AG04449 (cell line): ENCODE data around the gene MRC2.
"Not testable (repeated sequence)": the region's sequence is repeated elsewhere in the genome, so short reads cannot be mapped to it uniquely, and the experiment has no call there.

Source experiments
- CTCF ChIA-PET: fragments of 350-600 bp; formaldehyde crosslinking; extraction: SDS; loops from one replicate; lab custom pipeline; 2021; ENCODE audit warnings: antibody characterized with exemption; lab: Yijun Ruan, JAX
- POLR2A ChIA-PET: fragments of 400-600, 350-600 bp; formaldehyde crosslinking; extraction: SDS; loops from one replicate; lab custom pipeline; 2020; ENCODE audit warnings: antibody characterized with exemption, inconsistent platforms; lab: Yijun Ruan, JAX
- DNase-seq: peaks from one replicate; pipeline ENCODE4 v3.0.0-alpha.2; 2010; ENCODE audit warnings: low read depth, low spot score
- H3K4me3 ChIP-seq: 2 replicates; pipeline ENCODE4 v1.5.1; 2011; ENCODE audit warnings: low read depth, mild to moderate bottlenecking, control low read depth, low read length
- TF ChIP-seq, protein P1 (sequence below): IDR thresholded peaks from one replicate; pipeline ENCODE4 v1.5.1; 2011; ENCODE audit warnings: mild to moderate bottlenecking, moderate library complexity, low read length, control low read depth, inconsistent platforms; ENCODE audit not compliant: insufficient read depth; ENCODE audit errors: missing control alignments

MRC2 gene

DNA sequence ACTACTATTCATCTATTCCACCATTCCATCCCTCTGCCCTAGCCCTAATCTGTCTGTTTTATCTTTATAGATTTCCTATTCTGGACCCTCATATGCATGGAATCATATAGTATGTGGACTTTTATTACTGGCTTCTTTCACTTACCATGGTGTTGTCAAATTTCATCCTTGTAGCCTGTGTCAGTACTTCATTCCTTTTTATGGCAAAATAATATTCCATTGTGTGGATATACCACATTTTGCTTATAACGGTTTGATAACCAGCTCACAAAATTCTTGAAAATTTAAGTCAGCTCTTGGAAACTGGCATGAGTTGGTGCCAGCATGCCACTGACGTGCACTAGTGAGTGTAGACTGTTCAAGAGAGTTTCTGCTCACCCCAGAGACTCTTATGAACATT, 30.3 kb upstream of the MRC2 start:
- no peak overlapping the region for H3K4me3 ChIP-seq
- CTCF ChIA-PET = interaction anchor here (1.1 kb wide), 1 partner anchor 44 kb away, joined by 3 read pairs; no protein-coding TSS in a partner anchor
- POLR2A ChIA-PET = no interaction called here
- DNase-seq = no peak
- TF ChIP-seq, protein P1, sequence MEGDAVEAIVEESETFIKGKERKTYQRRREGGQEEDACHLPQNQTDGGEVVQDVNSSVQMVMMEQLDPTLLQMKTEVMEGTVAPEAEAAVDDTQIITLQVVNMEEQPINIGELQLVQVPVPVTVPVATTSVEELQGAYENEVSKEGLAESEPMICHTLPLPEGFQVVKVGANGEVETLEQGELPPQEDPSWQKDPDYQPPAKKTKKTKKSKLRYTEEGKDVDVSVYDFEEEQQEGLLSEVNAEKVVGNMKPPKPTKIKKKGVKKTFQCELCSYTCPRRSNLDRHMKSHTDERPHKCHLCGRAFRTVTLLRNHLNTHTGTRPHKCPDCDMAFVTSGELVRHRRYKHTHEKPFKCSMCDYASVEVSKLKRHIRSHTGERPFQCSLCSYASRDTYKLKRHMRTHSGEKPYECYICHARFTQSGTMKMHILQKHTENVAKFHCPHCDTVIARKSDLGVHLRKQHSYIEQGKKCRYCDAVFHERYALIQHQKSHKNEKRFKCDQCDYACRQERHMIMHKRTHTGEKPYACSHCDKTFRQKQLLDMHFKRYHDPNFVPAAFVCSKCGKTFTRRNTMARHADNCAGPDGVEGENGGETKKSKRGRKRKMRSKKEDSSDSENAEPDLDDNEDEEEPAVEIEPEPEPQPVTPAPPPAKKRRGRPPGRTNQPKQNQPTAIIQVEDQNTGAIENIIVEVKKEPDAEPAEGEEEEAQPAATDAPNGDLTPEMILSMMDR = no peak

DNA sequence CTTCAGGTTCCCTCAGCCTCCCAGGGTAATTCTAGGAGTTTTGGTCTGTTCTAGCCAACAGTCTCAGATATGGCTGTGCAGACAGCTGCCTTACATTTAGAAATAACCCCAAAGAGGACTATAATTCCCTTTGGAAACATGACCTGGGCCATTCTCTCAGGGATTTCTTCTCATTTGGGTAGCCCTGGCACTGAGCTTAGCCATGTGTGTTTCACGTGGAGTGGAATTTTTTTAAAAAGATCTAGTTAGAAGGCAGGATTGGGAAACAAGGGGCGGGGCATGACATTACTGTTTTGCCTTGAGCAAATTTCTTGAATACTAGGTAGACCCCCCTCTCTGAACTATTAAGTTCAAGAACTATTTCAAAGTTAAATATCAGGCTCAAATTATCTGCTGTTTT, 29.6 kb upstream of the MRC2 start:
- no peak overlapping the region for H3K4me3 ChIP-seq
- DNase-seq = no peak
- ChIA-PET CTCF (no interaction called here), POLR2A (no interaction called here)
- TF ChIP-seq, protein P1 = no peak

DNA sequence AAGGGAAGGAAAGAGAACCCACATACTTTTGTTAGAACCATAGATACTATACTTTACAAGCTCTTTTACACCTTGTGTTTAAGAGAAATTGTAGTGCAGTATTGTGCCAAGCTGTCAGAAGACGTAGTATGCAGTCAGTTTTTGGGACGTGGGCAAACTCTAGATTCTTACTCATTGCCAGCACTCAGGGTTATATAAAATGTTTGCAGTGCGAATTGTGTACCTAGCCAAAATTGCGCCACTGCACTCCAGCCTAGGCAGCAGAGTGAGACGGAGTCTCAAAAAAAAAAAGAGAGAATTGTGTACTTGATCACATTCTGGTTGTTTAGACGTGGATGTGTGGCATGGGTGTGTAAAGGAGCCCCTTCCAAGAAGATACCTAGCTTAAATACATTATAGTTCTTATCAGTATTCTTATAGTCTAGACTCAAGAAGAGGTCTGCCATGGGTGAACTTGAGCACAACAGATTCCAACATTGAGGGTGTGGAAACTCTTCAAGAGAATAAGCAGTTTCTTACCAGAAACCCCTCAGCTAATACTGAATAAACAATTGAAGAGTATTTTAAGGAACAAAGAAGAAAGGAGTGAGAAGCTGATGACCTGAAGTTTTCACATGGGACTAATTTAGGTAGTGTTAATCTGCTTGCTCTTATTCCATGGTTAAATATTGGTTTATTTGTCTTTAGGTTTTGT, 27.4 kb upstream of the MRC2 start:
- POLR2A ChIA-PET = no interaction called here
- CTCF ChIA-PET = interaction anchor here (1.1 kb wide), 1 partner anchor 15 kb away, joined by 3 read pairs; no protein-coding TSS in a partner anchor
- TF ChIP-seq, protein P1 = no peak
- H3K4me3 ChIP-seq = no peak overlapping the region
- no peak for DNase-seq

DNA sequence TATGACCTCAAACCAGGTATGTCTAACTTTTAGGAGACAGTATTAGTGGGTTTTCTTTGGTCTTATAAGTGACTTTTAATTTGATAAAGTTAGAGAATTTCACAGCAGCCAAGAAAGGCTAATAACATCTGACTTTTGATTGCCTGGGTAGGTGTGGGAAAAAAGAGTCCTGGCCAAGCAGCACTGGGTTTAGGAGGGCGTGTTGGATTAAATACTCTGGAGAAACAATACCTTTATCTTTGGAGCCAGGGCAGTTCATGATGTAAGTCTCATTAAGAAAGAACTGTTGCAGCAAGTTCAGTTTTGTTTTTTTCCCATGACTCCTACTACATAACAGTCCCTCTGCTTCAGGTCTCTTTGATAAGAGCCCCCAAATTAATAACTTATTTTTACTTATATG, 26.7 kb upstream of the MRC2 start:
- ChIA-PET POLR2A (no interaction called here), CTCF (interaction anchor here (1.1 to 1.2 kb wide), 2 partner anchors 13 to 16 kb away, joined by 3 to 4 read pairs; no protein-coding TSS in a partner anchor)
- TF ChIP-seq, protein P1 = no peak
- DNase-seq = no peak
- no peak overlapping the region for H3K4me3 ChIP-seq

DNA sequence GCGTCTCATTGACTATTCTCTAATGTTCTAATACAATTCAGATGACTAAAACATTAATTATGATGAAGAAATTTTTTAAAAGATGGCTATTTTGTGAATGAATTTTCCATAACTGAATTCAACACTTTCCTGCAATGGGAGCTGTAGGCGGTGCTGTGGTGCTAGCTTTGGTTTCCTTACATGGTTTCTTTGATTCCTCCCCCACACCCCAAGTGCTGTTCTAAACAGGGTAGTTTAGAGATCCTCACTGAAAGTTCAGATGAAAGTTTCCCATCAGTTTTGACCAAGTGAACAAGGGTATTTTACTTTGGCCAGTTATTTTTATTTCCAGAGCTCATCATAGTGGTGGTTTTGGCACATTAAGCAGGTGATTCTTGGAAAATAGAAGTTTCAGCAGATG, 26.0 kb upstream of the MRC2 start:
- ChIA-PET CTCF (interaction anchor here (1.2 kb wide), 1 partner anchor 12 kb away, joined by 4 read pairs; no protein-coding TSS in a partner anchor), POLR2A (no interaction called here)
- TF ChIP-seq, protein P1 = no peak
- DNase-seq = no peak
- H3K4me3 ChIP-seq = no peak overlapping the region

DNA sequence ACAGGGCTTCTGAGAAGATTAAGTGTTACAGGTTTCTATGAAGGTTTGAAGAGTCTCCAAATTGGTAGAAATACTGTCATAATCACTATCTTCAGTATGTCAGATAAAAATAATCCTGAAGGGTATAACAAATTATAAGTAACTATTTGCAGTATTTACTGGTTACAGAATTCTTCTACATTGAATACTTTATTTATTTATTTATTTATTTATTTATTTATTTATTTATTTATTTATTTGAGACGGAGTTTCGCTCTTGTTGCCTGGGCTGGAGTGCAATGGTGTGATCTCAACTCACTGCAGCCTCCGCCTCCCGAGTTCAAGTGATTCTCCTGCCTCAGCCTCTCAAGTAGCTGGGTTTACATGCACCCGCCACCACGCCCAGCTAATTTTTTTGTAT, 23.7 kb upstream of the MRC2 start:
- POLR2A ChIA-PET, DNase-seq, H3K4me3 ChIP-seq: not testable (repeated sequence)
- CTCF ChIA-PET = interaction anchor here (1.7 kb wide), 1 partner anchor 16 kb away, joined by 3 read pairs; no protein-coding TSS in a partner anchor
